ENCODE measurements around the gene SYCP1. TPM values are rescaled to one million over a fixed set of nuclear protein-coding genes. Genes with fewer than 3 reads are reported as not detected.

Gene SYCP1
- total RNA-seq (not detected), polyA plus RNA-seq (not detected)
- long read RNA-seq, donor 1, result 0 reads
- long read RNA-seq, donor 2, result 0 reads
- long read RNA-seq, donor 3, result 0 reads

GRCh38 chr1:114854693-114855320 is at the start of gene SYCP1:
Gene SYCP1 (plus strand): TSS chr1:114854863. CDS start chr1:114855465, 602 bp downstream.
- Histone ChIP-seq H3K4me1 (peaks cover 0 to 7% (median 0%) of the 10 kb centered on the region in 9 donors), H3K9me3 (no peaks in the 10 kb centered on the region), H3K27ac (no peak within 1 kb of the TSS), H3K36me3 (no peaks in the 10 kb centered on the region), H3K27me3 (peaks cover 0 to 83% (median 64%) of the 10 kb centered on the region in 7 donors), H3K4me3 (peak within 1 kb of the TSS in 2 of 10 donors; percentile 4 to 26)
- no peak for DNase-seq
- ATAC-seq, result no peak
- intact Hi-C loops (cut with DNase I), result no loop called here
- 22 to 23% methylated on average over 40 of the region's 40 CpGs for WGBS, 2 donors
- TF ChIP-seq, protein P1, sequence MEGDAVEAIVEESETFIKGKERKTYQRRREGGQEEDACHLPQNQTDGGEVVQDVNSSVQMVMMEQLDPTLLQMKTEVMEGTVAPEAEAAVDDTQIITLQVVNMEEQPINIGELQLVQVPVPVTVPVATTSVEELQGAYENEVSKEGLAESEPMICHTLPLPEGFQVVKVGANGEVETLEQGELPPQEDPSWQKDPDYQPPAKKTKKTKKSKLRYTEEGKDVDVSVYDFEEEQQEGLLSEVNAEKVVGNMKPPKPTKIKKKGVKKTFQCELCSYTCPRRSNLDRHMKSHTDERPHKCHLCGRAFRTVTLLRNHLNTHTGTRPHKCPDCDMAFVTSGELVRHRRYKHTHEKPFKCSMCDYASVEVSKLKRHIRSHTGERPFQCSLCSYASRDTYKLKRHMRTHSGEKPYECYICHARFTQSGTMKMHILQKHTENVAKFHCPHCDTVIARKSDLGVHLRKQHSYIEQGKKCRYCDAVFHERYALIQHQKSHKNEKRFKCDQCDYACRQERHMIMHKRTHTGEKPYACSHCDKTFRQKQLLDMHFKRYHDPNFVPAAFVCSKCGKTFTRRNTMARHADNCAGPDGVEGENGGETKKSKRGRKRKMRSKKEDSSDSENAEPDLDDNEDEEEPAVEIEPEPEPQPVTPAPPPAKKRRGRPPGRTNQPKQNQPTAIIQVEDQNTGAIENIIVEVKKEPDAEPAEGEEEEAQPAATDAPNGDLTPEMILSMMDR (IDR thresholded peaks at IDR 0.05), result no peak

DNA sequence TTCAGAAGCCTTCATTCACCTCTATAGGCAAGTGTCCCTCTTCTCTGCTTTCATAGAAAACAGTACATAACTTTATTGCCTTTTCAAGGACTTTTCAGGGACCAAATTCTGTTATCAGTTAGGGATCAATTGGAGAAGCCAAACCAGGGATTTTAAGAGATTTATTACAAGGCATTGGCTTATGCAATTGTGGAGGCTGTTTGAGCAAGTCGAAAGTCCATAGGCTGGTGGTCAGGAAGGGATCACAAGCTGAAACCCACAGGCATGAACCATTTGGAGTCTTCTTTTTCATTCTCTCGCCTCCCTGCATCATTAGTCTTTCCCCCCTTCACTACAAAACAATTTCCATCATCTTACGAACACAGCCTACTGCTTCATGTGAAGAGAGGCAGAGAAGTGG is 34.8 kb upstream of the SYCP1 start:
- ATAC-seq, result no peak
- intact Hi-C loops (cut with DNase I), result no loop called here

DNA sequence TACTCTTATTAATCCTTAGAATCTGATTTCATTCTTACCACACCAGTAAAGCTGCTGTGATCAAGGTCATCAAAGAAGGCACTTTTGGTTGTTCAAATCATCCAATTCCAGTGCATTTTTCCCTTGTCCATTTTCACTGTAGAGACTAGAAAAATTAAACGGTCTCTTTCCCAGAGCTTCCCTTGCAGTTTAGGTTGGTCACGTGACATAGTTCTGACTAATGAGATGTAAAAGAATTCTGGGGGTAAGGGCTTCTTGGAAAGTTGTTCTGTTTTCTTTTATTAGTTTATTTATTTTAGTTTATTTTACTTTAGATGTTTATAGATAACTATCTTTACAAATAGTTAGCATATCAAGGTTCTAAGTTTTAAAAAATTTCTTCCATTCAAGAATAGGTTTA is 34.3 kb upstream of the SYCP1 start:
- TF ChIP-seq, protein P1 (IDR thresholded peaks at IDR 0.05), result no peak
- intact Hi-C loops (cut with DNase I), result no loop called here
- WGBS, 2 donors, result 81 to 82% methylated on average over 2 of the region's 2 CpGs
- Histone ChIP-seq H3K9me3 (peaks cover 0 to 29% (median 0%) of the 10 kb centered on the region in 11 donors), H3K4me3 (no peak overlapping the region), H3K27me3 (peaks cover 0 to 7% (median 0%) of the 10 kb centered on the region in 7 donors), H3K27ac (no peak overlapping the region), H3K36me3 (no peaks in the 10 kb centered on the region), H3K4me1 (no peaks in the 10 kb centered on the region)
- no peak for DNase-seq
- no peak for ATAC-seq

More for the DNA sequence above, 34.8 kb upstream of the SYCP1 start:
- Histone ChIP-seq H3K4me3 (no peak overlapping the region), H3K9me3 (peaks cover 0 to 29% (median 0%) of the 10 kb centered on the region in 11 donors), H3K27me3 (peaks cover 0 to 7% (median 0%) of the 10 kb centered on the region in 7 donors), H3K4me1 (no peaks in the 10 kb centered on the region), H3K36me3 (no peaks in the 10 kb centered on the region), H3K27ac (no peak overlapping the region)
- DNase-seq, result no peak
- TF ChIP-seq, protein P1 (IDR thresholded peaks at IDR 0.05), result no peak
- 68 to 84% methylated on average over 3 of the region's 3 CpGs for WGBS, 2 donors

DNA sequence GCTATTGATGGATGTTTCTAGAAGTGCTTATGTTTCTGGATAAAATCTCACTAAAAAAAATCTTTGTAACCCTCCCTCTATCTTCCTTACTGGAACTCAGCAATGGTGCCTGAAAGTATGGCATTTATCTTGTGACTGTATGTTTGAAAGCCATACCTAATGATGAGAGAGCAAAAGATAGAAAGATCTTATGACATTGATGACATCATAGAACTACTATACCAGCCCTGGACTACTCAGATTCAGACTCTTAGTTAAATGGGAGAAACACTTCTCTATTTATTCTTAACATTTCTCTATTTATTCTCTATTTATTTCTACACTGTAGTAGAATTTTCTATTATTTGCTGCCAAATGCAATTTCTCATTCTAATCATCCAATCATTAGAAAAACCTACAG is 32.7 kb upstream of the SYCP1 start:
- H3K27ac ChIP-seq, result no peak overlapping the region
- DNase-seq (no peak), ATAC-seq (no peak)
- intact Hi-C loops (cut with DNase I), result no loop called here
- TF ChIP-seq, protein P1 (IDR thresholded peaks at IDR 0.05), result no peak
- H3K27me3 ChIP-seq, result peaks cover 0 to 7% (median 0%) of the 10 kb centered on the region in 7 donors
- H3K4me1 ChIP-seq, result no peaks in the 10 kb centered on the region
- no peaks in the 10 kb centered on the region for H3K36me3 ChIP-seq
- H3K4me3 ChIP-seq, result no peak overlapping the region
- H3K9me3 ChIP-seq, result peaks cover 0 to 29% (median 0%) of the 10 kb centered on the region in 11 donors
